HEK293 (cell line): ENCODE measurements around the gene CELSR1.
"Not testable (repeated sequence)": the region's sequence is repeated elsewhere in the genome, so short reads cannot be mapped to it uniquely, and the experiment has no call there.

Source experiments
- EGR2 ChIP-seq: fragments of 450-650 bp; formaldehyde crosslinking; IDR thresholded peaks from 2 replicates; pipeline ENCODE4 v1.5.1; 2016; ENCODE audit warnings: low read depth, missing biosample characterization, missing genetic modification characterization
- KLF10 ChIP-seq: fragments of 450-650 bp; IDR thresholded peaks from 2 replicates; pipeline ENCODE4 v1.5.1; 2018; ENCODE audit warnings: missing biosample characterization, mild to moderate bottlenecking, missing genetic modification characterization
- ZBTB8A ChIP-seq: fragments of 450-650 bp; formaldehyde crosslinking; IDR thresholded peaks from 2 replicates; pipeline ENCODE4 v1.5.1; 2016; ENCODE audit warnings: missing biosample characterization, missing genetic modification characterization
- ZNF114 ChIP-seq: fragments of 450-650 bp; formaldehyde crosslinking; IDR thresholded peaks from 2 replicates; pipeline ENCODE4 v1.5.0; 2017; ENCODE audit warnings: missing biosample characterization, missing genetic modification characterization
- ZNF121 ChIP-seq: fragments of 450-650 bp; formaldehyde crosslinking; IDR thresholded peaks from 2 replicates; pipeline ENCODE4 v1.5.1; 2016; ENCODE audit warnings: missing biosample characterization, missing genetic modification characterization
- ZNF335 ChIP-seq: fragments of 450-650 bp; formaldehyde crosslinking; conservative IDR thresholded peaks from 2 replicates; pipeline ENCODE4 v1.5.1; 2016; ENCODE audit warnings: missing biosample characterization, missing genetic modification characterization
- ZNF423 ChIP-seq: fragments of 450-650 bp; formaldehyde crosslinking; IDR thresholded peaks from 2 replicates; pipeline ENCODE4 v1.5.1; 2016; ENCODE audit warnings: missing biosample characterization, missing genetic modification characterization
- ZNF561 ChIP-seq: fragments of 450-650 bp; IDR thresholded peaks from 2 replicates; pipeline ENCODE4 v1.5.1; 2018; ENCODE audit warnings: missing biosample characterization, missing genetic modification characterization, borderline replicate concordance
- ZNF664 ChIP-seq: fragments of 450-650 bp; formaldehyde crosslinking; IDR thresholded peaks from 2 replicates; pipeline ENCODE4 v1.5.1; 2016; ENCODE audit warnings: missing biosample characterization, missing genetic modification characterization
- ZNF776 ChIP-seq: fragments of 450-650 bp; formaldehyde crosslinking; IDR thresholded peaks from 2 replicates; pipeline ENCODE4 v1.5.0; 2017; ENCODE audit warnings: missing biosample characterization, missing genetic modification characterization, borderline replicate concordance
- TF ChIP-seq, protein P1 (sequence below): fragments of 450-650 bp; formaldehyde crosslinking; IDR thresholded peaks from 2 replicates; pipeline ENCODE4 v1.5.1; 2016; ENCODE audit warnings: missing biosample characterization, missing genetic modification characterization
- TF ChIP-seq, protein P2 (sequence below): fragments of 450-650 bp; formaldehyde crosslinking; IDR thresholded peaks from 2 replicates; pipeline ENCODE4 v1.5.1; 2016; ENCODE audit warnings: missing biosample characterization, missing genetic modification characterization
- TF ChIP-seq, protein P3 (sequence below): fragments of 450-650 bp; formaldehyde crosslinking; IDR thresholded peaks from 2 replicates; pipeline ENCODE4 v1.5.1; 2016; ENCODE audit warnings: missing biosample characterization, missing genetic modification characterization
- TF ChIP-seq, protein P4 (sequence below): fragments of 450-650 bp; formaldehyde crosslinking; IDR thresholded peaks from 2 replicates; pipeline ENCODE4 v1.5.1; 2016; ENCODE audit warnings: missing biosample characterization, missing genetic modification characterization

DNA sequence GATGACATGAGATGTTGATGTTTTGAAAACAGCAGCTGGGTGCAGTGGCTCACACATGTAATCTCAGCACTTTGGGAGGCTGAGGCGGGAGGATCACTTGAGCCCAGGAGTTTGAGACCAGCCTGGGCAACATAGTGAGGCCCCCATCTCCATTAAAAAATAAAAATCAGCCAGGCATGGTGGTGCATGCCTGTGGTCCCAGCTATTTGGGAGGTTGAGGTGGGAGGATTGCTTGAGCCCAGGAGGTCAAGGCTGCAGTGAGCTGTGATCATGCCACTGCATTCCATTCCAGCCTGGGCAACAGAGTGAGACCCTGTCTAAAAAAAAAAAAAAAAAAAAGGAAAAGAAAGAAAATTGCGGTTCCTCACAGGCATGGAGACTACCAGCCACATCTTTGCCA is 224.6 kb downstream of the CELSR1 start:
- TF ChIP-seq EGR2; ZBTB8A (tag by site-specific recombination); ZNF423 (tag by site-specific recombination); ZNF561 (tag by site-specific recombination); KLF10 (tag by site-specific recombination); ZNF664 (tag by site-specific recombination); ZNF114; ZNF776 (tag by site-specific recombination); ZNF335 (tag by site-specific recombination): not testable (repeated sequence)
- TF ChIP-seq, protein P1, sequence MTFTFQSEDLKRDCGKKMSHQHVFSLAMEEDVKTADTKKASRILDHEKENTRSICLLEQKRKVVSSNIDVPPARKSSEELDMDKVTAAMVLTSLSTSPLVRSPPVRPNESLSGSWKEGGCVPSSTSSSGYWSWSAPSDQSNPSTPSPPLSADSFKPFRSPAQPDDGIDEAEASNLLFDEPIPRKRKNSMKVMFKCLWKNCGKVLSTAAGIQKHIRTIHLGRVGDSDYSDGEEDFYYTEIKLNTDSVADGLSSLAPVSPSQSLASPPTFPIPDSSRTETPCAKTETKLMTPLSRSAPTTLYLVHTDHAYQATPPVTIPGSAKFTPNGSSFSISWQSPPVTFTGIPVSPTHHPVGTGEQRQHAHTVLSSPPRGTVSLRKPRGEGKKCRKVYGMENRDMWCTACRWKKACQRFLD (tag by site-specific recombination), result not testable (repeated sequence)
- TF ChIP-seq, protein P2, sequence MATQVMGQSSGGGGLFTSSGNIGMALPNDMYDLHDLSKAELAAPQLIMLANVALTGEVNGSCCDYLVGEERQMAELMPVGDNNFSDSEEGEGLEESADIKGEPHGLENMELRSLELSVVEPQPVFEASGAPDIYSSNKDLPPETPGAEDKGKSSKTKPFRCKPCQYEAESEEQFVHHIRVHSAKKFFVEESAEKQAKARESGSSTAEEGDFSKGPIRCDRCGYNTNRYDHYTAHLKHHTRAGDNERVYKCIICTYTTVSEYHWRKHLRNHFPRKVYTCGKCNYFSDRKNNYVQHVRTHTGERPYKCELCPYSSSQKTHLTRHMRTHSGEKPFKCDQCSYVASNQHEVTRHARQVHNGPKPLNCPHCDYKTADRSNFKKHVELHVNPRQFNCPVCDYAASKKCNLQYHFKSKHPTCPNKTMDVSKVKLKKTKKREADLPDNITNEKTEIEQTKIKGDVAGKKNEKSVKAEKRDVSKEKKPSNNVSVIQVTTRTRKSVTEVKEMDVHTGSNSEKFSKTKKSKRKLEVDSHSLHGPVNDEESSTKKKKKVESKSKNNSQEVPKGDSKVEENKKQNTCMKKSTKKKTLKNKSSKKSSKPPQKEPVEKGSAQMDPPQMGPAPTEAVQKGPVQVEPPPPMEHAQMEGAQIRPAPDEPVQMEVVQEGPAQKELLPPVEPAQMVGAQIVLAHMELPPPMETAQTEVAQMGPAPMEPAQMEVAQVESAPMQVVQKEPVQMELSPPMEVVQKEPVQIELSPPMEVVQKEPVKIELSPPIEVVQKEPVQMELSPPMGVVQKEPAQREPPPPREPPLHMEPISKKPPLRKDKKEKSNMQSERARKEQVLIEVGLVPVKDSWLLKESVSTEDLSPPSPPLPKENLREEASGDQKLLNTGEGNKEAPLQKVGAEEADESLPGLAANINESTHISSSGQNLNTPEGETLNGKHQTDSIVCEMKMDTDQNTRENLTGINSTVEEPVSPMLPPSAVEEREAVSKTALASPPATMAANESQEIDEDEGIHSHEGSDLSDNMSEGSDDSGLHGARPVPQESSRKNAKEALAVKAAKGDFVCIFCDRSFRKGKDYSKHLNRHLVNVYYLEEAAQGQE, result not testable (repeated sequence)
- peak; percentile 82 for TF ChIP-seq ZNF121 (tag by site-specific recombination)
- TF ChIP-seq, protein P3, sequence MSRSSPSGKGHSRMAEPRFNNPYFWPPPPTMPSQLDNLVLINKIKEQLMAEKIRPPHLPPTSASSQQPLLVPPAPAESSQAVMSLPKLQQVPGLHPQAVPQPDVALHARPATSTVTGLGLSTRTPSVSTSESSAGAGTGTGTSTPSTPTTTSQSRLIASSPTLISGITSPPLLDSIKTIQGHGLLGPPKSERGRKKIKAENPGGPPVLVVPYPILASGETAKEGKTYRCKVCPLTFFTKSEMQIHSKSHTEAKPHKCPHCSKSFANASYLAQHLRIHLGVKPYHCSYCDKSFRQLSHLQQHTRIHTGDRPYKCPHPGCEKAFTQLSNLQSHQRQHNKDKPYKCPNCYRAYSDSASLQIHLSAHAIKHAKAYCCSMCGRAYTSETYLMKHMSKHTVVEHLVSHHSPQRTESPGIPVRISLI (tag by site-specific recombination), result not testable (repeated sequence)
- TF ChIP-seq, protein P4, sequence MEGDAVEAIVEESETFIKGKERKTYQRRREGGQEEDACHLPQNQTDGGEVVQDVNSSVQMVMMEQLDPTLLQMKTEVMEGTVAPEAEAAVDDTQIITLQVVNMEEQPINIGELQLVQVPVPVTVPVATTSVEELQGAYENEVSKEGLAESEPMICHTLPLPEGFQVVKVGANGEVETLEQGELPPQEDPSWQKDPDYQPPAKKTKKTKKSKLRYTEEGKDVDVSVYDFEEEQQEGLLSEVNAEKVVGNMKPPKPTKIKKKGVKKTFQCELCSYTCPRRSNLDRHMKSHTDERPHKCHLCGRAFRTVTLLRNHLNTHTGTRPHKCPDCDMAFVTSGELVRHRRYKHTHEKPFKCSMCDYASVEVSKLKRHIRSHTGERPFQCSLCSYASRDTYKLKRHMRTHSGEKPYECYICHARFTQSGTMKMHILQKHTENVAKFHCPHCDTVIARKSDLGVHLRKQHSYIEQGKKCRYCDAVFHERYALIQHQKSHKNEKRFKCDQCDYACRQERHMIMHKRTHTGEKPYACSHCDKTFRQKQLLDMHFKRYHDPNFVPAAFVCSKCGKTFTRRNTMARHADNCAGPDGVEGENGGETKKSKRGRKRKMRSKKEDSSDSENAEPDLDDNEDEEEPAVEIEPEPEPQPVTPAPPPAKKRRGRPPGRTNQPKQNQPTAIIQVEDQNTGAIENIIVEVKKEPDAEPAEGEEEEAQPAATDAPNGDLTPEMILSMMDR (tag by site-specific recombination), result not testable (repeated sequence)
